ENCODE measurements around the gene LRRD1. TPM values are rescaled to one million over a fixed set of nuclear protein-coding genes. Genes with fewer than 3 reads are reported as not detected.
"Not testable (repeated sequence)": the region's sequence is repeated elsewhere in the genome, so short reads cannot be mapped to it uniquely, and the experiment has no call there.

LRRD1 gene
- polyA plus RNA-seq, 1 of the 3 experiments (the other 2 are of a cell fraction), result not detected

- Histone ChIP-seq H3K9me3 (no peaks in the 10 kb centered on the region), H3F3A (replicated peaks; ENCODE audit: insufficient read depth) (peaks cover 15% of the 10 kb centered on the region), H3K9ac (no peak overlapping the region), H3K36me3 (replicated peaks in 1 of 2; ENCODE audit: control insufficient read depth in 1 of 2, insufficient read depth in 2 of 2, low read length in 1 of 2) (peaks cover 58 to 79% of the 10 kb centered on the region in 2 experiments), H3K4me2 (no peak overlapping the region), H3K4me1 (ENCODE audit: control insufficient read depth in 1 of 2, insufficient read depth in 2 of 2, low read depth in 1 of 2, low read length in 1 of 2) (no peaks in the 10 kb centered on the region), H3K27ac (ENCODE audit: low read depth in 2 of 2, low read length in 1 of 2) (no peak overlapping the region), H3K9me2 (no peaks in the 10 kb centered on the region), H3K79me2 (ENCODE audit: insufficient read depth) (no peaks in the 10 kb centered on the region), H4K20me1 (ENCODE audit: insufficient read depth) (no peaks in the 10 kb centered on the region), H3K4me3 (ENCODE audit: low read depth in 2 of 2, low read length in 1 of 2) (no peak overlapping the region), H2AFZ (ENCODE audit: low read depth) (no peak overlapping the region), H3K27me3 (ENCODE audit: insufficient read depth) (no peaks in the 10 kb centered on the region)
- POLR2A ChIA-PET, result no interaction called here
- no peak for DNase-seq
- CTCF ChIA-PET, result interaction anchor here (1.2 to 1.4 kb wide), 2 partner anchors 25 to 228 kb away, joined by 3 to 13 read pairs; partner anchors contain the start of genes CYP51A1 and MTERF1
- 91% methylated on average over 8 of the region's 8 CpGs for WGBS (ENCODE audit: low lambda C conversion rate)
- TF ChIP-seq NRF1 (IDR thresholded peaks at IDR 0.05; ENCODE audit: low read depth, low read length) (no peak), SMC3 (IDR thresholded peaks at IDR 0.05; ENCODE audit: low read depth, low read length) (no peak), RCOR1 (IDR thresholded peaks at IDR 0.05; ENCODE audit: low read length) (no peak), TEAD4 (IDR thresholded peaks at IDR 0.05; ENCODE audit: borderline replicate concordance, insufficient read depth) (no peak), EP300 (IDR thresholded peaks at IDR 0.05; ENCODE audit: borderline replicate concordance in 1 of 2, low read depth in 1 of 2, low read length in 1 of 2) (no peak), RAD21 (IDR thresholded peaks at IDR 0.05; ENCODE audit: low read length) (no peak), IRF3 (IDR thresholded peaks at IDR 0.05; ENCODE audit: low read depth, low read length) (no peak), POLR2AphosphoS5 (IDR thresholded peaks at IDR 0.05; ENCODE audit: low read depth, low read length) (no peak), MEF2A (IDR thresholded peaks at IDR 0.05; ENCODE audit: borderline replicate concordance, low read depth) (no peak), USF2 (IDR thresholded peaks at IDR 0.05; ENCODE audit: borderline replicate concordance, low read depth, low read length) (no peak), ZBTB33 (IDR thresholded peaks at IDR 0.05; ENCODE audit: borderline replicate concordance, low read depth) (no peak), PBX3 (IDR thresholded peaks at IDR 0.05) (no peak), TAF1 (IDR thresholded peaks at IDR 0.05; ENCODE audit: borderline replicate concordance, low read depth, low read length) (no peak)
Measured at GRCh38 chr7:92108821-92109220, 70.1 kb downstream of the LRRD1 start.

GRCh38 chr7:92102862-92103261 is 76.1 kb downstream of the LRRD1 start:
- H3F3A ChIP-seq (replicated peaks; ENCODE audit: insufficient read depth); H3K27me3 ChIP-seq (ENCODE audit: insufficient read depth); H3K4me3 ChIP-seq (ENCODE audit: low read depth in 2 of 2, low read length in 1 of 2); H3K9me3 ChIP-seq; H2AFZ ChIP-seq (ENCODE audit: low read depth); POLR2A ChIA-PET; H3K27ac ChIP-seq (ENCODE audit: low read depth in 2 of 2, low read length in 1 of 2); H3K4me2 ChIP-seq; H3K79me2 ChIP-seq (ENCODE audit: insufficient read depth); H3K4me1 ChIP-seq (ENCODE audit: control insufficient read depth in 1 of 2, insufficient read depth in 2 of 2, low read depth in 1 of 2, low read length in 1 of 2); H4K20me1 ChIP-seq (ENCODE audit: insufficient read depth); H3K9me2 ChIP-seq; H3K9ac ChIP-seq; DNase-seq: not testable (repeated sequence)
- CTCF ChIA-PET, result interaction anchor here (0.6 to 1.0 kb wide), 2 partner anchors 8 to 287 kb away, joined by 3 to 5 read pairs; no protein-coding TSS in a partner anchor
- WGBS (ENCODE audit: low lambda C conversion rate), result 97% methylated on average over 5 of the region's 5 CpGs
- H3K36me3 ChIP-seq (replicated peaks in 1 of 2; ENCODE audit: control insufficient read depth in 1 of 2, insufficient read depth in 2 of 2, low read length in 1 of 2), result peaks cover 64 to 69% of the 10 kb centered on the region in 2 experiments

Data from SK-N-SH (cell line).